NOMO-1 (cell line): Measurements from ENCODE around the gene PPP2R2C.

Experiments used
- DNase-seq, 2 experiments: peaks; one replicate each; lab custom pipeline; 2025; ENCODE audit not compliant: unreplicated experiment in 2 of 2; lab: John Stamatoyannopoulos, UW

The PPP2R2C gene

DNA sequence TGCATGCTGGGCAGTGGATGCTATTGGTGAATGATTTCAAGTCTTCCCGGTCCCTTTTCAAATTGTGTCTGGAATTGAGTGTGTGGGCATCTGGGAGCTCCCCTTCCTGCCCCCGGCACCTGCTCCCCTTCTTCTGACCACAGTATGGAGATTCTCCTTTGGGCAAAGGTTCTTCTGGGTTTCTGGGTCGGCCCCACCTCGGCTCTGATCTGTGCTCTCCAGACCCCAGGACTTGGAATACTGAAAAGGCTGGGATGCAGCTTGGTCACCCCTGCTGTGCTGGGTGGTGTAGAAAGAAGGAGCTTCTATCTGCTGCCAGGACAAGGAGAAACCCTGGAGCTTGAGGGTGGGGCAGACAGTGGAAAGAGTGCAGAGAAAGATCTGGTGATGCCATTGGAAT is 124.0 kb downstream of the PPP2R2C start:
- no peak for DNase-seq

DNA sequence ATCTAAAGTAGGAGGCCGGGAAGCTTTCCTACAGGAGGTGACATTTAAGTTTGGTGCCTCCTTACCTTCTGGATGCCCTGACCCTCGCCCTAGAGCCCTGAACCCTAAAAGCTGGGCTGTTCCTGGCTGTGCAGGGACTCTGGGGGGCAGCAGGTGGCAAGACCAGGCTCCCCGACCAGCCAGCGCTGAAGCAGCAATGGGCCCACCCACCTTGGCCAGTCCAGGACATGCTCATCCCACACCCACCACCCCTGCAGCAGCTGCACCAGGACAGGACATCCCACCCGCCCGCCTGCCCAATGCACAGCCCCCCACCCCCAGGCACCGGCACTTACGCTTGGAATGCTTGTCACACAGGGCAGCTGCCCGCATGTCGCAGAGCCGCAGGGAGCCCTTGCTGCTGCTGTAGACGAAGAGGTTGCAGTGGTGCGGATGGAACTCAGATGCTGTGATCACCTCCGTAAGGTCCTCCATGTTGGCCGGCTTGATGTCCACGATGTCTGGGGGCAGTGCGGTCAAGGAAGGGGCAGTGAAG is 124.8 kb downstream of the PPP2R2C start:
- DNase-seq = no peak

DNA sequence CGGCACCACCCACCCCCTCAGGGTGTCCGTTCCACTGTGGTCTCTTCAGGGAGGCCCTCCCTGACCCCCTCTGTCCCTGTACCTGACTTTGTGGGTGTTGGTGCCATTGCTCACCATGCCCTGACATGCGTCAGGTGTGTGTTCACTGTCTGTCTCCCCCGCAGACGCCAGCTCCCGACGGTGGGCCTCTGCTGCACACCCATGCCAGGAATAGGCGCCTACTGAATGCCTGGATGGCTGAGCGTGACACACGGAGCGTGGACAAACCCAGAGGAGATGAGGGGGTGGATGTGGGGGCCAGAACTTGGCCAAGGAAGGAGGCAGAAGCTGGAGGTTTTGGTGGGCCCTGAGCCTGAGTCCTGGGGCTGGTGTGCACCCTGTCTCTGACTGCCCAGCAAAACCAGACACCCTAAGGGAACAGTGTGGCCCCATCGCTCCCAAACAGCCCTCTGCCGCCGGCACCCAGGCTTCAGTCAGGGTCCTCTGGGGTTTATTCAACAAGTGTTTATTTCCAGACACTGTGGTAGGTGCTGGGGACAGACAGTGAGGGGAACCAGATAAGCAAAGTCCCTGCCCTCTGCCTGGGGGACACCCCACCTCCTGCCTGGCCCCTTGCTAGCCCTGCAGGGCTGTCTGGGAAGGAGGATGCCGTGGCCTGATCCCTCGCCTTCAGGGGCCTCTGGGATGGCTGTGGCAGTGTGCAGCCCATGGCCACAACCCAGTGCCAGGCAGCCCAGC is 125.9 kb downstream of the PPP2R2C start:
- DNase-seq = no peak

DNA sequence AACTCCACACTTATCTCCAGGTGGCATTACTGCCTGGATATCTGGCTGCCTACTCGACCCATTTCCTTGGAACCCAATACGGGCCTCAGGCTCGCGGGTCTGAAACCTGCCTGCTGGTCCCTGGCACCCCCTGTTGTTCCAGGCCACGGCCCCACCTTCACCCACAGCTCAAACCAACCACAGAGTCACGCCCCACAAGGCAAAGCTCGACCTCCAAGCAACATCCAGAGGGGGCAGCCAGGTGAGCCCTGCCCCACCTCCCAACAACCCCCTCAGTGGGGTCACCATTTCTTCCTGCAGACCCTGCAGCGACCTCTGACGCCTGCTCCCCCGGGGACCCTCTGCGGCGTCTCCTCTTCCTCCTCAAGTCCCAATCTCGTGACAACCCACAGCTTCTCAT is 126.5 kb downstream of the PPP2R2C start:
- DNase-seq = no peak

DNA sequence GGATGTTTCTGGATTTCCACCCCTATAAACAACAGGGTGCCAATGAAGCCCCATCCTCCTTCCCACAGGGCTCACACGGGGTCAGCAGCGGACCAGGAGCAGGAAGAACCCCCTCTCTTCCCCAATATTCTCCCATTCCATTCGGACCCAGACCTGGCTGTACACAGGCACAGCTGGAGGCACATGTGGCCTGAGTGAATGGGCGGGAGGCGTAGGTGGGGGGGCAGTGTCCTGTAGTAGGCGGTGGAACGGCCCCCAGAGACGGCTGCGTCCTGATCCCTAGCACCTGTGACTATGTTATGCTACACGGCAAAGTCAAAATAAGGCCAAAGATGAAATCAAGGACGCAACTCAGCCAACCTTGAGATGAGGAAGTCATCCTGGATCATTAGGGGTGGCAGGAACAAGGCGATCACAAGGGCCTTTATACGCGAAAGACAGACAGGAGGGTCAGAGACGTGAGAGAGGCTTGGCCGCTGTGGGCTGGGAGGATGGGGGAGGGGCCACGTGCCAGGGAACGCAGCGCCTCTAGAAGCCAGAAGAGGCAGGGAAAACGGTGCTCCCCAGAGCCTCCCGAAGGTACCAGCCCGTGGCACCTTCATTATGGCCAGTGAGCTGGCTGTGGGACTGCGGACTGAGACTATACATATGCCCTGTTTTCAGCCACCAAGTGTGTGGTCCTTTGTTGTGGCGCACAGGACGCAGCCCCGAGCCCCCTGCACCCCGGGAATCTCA is 127.2 kb downstream of the PPP2R2C start:
- no peak for DNase-seq

DNA sequence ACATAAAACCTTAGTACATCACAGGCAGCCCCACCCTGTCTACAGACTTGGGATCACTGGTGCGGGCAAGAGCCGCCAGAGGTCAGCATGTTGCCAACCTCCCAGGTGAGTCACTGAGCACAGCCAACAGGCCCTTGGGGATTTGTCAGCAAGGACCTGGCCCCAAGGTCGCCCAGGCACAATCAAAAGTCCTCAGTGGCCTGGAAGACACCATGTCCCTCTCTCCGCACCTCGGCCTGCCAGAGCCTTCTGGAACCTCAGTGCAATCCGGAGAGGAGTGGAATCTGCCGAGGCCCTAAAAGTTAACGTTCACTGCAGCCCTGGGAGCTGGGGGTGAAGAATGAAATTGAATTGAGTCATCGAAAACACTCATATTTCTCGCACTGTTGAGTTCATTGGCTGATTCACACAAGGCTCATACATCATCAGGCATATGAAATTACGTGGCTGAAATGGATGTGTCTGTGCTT is 128.4 kb downstream of the PPP2R2C start:
- no peak for DNase-seq

DNA sequence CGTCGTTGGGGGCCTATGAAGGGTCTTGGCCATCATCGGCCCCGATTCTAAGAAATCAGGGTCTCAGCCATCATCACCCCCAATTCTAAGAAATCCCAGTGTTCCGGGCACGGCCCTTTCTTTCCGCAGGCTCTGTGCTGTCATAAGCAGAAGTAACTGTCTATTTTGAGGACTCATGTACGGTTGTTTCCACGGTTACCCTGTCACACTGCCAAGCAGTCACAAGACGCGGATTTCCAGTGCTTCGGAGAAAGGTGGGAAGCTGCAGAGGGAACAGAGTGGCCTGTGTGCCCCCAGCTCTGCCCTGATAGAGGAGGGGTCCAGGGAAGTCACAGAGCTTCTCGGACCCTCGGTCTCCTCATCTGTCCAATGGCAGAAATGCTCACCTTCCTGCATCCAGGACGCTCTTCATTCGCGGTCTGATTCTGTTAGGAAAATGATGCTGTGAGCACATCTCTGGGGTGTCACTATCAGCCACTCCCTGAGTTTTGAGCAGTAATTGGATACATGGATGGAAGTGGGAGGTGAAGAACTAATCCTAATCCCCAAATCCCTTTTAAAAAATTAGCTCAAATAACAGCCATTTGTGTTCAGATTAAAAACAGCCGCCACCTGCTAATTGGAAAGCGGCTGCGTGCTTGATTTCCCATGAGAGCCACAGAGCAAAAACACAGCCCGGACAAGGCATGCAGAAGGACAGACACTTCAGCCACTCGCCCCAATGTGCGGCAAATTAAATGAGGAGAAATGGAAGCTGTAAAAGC is 129.7 kb downstream of the PPP2R2C start:
- no peak for DNase-seq

DNA sequence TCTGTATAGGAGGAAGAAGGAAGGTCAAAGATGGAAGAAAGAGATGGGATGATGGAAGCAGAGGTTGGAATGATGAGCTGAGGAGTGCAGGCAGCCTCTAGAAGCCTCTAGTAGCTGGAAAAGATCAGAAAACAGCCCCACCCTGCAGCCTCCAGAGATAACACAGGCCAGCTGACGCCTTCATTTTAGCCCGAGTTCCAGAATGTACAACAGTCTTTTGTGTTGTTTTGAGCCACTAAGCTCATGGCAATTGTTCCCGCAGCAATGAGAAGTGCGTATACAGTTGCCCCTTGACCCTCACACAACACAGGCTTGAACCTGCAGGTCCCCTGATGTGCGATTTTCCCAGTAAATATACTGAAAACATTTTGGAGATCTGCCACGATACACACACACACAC is 130.7 kb downstream of the PPP2R2C start:
- DNase-seq = no peak

DNA sequence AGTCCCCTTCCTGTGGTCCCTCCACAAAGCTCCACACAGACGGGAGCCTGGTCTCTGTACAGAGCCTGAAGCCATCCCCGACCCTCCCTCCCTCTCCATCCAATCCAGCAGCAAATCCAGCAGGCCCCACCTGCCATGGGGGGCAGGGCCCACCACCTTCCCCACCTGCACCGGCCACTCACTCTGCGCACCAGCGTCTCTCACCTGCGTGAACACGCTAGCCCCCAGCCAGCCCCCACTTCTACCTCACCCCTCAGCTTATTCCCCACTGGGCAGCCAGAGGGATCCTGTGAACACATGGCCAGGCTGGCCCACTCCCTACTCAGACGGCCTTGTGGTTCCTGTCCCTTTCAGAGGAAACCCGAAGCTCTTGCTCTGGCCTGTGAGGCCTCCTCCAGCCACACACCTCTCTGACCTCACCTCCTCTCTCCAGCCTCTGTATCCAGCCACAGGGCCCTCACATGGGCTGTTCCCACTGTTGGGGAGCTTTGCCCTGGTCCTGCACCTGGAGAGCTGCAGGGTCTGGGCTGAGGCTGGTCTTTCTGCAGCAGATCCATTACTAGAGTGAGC is 131.9 kb downstream of the PPP2R2C start:
- no peak for DNase-seq

DNA sequence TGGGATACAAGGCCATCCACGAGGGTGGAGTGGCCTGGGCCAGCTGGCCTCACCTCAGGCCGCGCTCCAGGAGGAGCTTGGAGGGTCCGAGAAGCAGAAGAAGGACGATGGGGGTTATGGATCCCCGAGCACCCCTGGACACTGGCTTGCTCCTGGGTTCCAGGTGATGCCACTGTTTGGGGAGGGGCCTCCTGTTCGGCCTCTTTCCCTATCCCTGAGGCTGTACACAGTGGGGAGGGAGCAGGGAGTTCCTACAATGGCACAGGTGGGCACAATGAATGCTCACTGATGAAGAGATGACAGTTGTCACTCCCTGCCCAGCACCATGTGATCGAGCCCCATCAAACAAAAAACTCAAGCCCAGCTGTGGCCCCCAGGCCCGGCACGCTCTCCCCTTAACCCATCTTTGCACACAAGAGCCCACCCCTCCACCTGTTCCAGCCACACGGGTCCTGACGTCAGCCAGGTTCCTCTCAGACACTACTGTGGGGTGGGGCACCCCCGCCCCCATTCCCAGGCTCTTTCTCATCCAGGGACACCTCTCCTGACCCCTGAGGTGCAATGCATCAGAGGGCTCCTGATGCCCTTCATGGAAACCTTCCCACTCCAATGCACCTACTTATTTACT is 132.5 kb downstream of the PPP2R2C start:
- DNase-seq = no peak

DNA sequence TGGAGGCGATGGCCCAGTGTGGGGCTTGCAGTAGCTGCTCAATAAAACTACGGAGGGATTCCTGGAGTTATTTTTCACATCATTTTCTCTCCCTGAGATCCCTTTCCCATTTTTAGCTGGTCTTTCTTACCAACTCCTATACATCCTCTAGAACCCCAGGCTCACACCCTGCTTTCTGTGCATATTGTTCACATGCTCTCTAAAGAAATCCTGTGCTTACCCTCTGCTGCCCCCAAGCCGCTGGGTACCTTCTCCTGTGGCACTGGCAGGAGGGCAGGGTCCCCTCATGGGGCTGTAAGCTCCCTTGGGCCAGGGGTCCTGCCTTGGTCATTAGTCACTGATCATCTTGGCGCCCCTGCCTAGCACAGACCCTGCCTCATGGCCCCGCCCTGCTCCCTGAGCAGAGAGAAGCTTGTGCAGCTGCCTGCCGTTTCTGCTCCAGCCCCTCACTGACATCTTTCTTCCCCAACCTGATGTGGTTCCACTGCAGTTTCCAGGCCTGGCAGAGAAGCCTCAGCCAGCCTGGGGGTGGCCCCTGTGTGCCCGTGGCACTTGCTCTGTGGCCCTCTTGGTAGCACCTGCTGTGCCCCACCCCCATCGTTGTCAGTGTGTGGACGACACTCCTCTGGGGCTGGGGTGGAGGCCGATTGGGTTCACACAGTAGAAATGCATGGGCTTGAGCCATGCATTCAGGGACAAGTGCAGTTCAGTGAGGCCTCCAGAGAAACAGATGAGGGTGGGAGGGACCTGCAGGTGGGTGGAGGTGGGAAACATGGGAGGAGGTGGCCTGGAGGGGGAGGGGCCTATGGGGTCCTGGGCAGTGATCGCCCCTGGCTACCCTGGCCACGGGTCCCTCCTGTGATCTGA is 133.2 kb downstream of the PPP2R2C start:
- no peak for DNase-seq

DNA sequence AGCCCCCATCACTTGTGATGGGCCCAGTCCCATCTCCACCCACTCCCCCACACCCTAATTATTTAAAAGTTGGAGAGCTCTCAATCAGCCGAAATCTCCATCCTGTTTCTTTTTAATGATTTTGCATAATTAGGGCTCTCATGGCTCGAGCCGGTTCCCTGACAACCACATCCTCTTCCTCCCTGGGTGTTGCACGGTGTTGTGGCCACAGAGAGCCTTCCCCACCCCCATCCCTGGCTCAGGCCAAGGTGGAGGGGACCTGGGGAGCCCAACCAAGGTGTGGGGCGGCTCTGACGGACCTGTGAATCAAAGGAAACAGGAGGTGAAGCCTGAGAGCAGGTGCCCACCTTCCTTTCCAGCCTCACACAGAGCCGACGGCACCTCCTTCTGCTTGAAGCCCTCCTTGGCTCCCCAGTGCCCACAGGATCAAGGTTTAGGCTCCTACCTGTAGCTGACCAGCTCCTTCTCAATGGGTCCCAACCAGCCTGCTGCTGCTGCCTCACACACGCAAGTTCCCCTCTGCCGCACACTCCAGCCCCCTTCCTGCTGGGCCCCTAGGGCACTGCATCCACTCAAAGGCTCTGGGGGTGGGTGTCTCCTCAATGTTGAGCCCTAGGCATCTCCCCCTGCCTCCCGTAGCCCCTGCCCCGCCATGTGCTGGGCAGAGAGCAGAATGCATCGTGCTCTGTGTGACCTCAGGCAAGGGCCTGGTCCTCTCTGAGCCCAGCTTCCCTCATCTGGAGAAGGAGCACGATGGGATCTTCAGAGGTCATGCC is 134.1 kb downstream of the PPP2R2C start:
- DNase-seq = peak in 1 of 2 experiments; percentile 33

DNA sequence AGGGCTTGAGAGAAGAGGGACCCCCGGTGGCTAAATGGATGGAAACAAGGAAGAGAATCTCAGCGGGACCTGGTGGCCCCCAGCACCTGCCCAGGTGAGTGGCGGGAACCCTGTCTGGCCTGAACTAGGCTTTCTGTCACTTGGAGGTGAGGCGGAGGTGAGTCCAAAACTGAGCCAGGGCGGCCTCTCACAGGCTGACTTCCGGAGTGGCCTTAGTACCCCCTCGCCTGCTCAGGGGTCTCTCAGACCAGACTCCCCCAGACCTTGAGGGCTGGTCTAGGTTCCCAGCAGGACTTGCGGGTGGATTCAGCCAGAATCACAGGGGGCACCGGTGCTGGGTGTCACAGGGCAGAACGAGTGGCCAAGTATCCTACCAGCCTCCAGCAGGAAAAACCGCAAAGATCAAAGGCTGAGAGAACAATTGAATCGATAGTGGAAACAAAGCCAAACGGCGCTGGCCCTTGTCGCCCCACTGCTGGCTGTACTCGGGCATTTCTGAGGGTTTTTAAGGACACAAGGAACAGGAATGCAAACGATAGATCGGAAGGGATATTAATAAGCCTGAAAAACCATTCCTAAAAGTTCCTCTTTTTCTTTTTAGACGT is 135.0 kb downstream of the PPP2R2C start:
- DNase-seq = no peak

DNA sequence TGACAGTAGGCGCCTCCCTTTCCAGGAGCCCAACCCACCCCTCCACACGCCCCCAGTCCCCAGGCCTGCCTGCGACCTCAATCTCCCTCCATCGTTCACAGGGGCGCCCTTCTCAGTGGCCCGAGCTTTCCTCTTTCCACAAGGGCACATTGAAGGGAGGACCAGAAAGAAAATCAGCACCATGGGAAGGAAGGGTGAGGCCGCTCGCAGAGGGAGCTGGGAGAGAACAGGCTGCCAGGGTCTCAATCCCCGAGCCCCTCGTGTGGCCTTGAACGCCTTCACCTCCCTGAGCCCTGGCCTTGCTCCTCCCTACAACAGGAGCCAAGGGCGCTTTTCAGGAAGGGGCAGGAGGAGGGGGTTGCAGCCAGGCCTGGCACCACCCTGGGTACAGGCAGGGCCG is 136.2 kb downstream of the PPP2R2C start:
- DNase-seq = no peak

DNA sequence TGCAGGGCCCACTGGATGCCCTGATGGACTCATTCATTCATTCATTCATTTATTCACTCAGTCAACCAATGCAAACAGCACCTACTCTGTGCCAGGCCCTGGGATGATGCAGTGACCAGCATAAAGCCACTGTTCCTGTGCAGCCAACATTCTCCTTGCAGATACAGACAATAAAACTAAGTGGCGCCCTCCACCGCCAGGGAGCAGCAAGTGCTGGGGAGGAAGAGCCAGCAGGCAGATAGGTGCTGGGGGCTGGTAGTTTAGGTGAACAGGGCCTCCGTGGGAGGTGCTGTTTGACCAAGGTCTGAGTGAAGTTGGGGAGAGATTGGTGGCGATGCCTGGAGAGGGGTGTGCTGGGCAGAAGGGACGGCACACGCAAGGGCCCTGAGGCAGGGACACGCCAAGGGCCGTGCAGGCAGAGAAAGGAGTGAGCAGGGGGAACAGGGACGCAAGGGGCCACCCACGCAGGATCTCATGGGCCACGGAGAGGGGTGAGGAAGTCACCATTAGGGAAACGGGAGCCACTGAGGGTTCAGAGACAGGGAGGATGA is 137.3 kb downstream of the PPP2R2C start:
- DNase-seq = no peak

DNA sequence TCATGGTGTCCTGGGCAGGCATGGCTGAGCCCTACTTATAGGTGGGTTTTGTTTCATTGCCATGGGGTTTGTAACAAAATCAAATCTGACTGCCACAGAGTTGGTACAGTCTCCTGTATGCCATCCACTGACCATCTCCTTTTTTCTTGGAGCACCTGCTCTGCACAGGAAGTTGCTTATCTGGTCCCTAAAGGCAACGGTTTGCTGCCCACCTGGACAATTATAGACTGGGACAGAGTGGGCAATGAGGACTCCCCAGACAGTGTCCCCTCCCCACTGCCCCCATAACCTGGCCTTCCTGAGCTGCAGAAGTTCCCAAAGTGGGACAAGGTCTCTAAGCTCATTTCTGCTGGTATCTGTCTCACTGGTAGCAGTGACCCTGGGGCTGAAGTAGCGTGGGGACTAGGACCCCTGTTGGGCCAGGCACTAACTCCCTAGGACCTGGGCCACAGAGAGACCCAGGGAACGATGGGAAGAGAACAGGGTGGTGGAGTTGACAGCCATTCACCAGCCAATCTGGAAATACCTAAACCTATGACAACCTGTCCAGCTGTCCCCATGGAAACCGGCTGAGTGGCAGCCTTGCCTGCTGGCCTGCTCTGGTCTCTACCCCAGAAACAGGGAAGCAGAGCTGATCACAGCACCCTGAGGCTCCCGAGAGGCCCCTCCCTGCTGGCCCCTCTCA is 138.1 kb downstream of the PPP2R2C start:
- no peak for DNase-seq
